Measurements from ENCODE around the gene GBF1.

GRCh38 chr10:102242118-102242485 lies 3.2 kb upstream of the GBF1 start:
- no peak for TF ChIP-seq EZH2phosphoT487 (IDR thresholded peaks at IDR 0.05; ENCODE audit: low read depth)
- no peak for TF ChIP-seq CTCF (IDR thresholded peaks at IDR 0.05; ENCODE audit: low read depth, low read length)
